ENCODE results near the gene RFTN1.

RFTN1 gene

GRCh38 chr3:16452261-16452660 lies 61.2 kb downstream of the RFTN1 start:
- DNase-seq (ENCODE audit: low read depth) = no peak
- H3K4me3 ChIP-seq (ENCODE audit: control insufficient read depth, low read depth, low read length) = no peak overlapping the region
- TF ChIP-seq, protein P1, sequence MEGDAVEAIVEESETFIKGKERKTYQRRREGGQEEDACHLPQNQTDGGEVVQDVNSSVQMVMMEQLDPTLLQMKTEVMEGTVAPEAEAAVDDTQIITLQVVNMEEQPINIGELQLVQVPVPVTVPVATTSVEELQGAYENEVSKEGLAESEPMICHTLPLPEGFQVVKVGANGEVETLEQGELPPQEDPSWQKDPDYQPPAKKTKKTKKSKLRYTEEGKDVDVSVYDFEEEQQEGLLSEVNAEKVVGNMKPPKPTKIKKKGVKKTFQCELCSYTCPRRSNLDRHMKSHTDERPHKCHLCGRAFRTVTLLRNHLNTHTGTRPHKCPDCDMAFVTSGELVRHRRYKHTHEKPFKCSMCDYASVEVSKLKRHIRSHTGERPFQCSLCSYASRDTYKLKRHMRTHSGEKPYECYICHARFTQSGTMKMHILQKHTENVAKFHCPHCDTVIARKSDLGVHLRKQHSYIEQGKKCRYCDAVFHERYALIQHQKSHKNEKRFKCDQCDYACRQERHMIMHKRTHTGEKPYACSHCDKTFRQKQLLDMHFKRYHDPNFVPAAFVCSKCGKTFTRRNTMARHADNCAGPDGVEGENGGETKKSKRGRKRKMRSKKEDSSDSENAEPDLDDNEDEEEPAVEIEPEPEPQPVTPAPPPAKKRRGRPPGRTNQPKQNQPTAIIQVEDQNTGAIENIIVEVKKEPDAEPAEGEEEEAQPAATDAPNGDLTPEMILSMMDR (IDR thresholded peaks at IDR 0.05; ENCODE audit: control insufficient read depth, insufficient read depth, low read depth, low read length, missing control alignments) = no peak

DNA sequence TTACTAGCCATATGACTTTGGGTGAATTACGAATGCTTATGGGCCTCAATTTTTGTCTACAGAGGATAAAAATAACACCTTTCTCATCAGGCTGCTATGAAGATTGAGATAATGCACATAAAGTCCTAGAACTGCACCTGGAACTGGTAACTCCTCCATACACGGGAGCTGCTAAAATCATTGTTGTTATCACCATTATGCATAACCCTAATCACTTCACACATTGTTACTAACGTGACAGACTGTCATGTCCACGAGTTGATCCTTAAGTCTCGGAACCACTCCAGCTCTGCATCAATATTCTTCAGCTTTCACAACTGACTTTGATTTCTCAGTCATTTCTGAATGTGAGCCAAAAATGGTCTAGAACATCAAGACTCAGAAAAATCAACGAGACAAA lies 64.1 kb downstream of the RFTN1 start:
- TF ChIP-seq, protein P1 (IDR thresholded peaks at IDR 0.05; ENCODE audit: control insufficient read depth, insufficient read depth, low read depth, low read length, missing control alignments) = no peak
- DNase-seq (ENCODE audit: low read depth) = no peak
- no peak overlapping the region for H3K4me3 ChIP-seq (ENCODE audit: control insufficient read depth, low read depth, low read length)

- TF ChIP-seq, protein P1 (IDR thresholded peaks at IDR 0.05; ENCODE audit: control insufficient read depth, insufficient read depth, low read depth, low read length, missing control alignments) = no peak
- peak; percentile 88 for DNase-seq (ENCODE audit: low read depth)
- no peak overlapping the region for H3K4me3 ChIP-seq (ENCODE audit: control insufficient read depth, low read depth, low read length)
Measured at GRCh38 chr3:16448639-16449070, 64.8 kb downstream of the RFTN1 start.

- H3K4me3 ChIP-seq (ENCODE audit: control insufficient read depth, low read depth, low read length) = no peak overlapping the region
- no peak for DNase-seq (ENCODE audit: low read depth)
- TF ChIP-seq, protein P1 (IDR thresholded peaks at IDR 0.05; ENCODE audit: control insufficient read depth, insufficient read depth, low read depth, low read length, missing control alignments) = no peak
Measured at GRCh38 chr3:16447135-16447534, 66.4 kb downstream of the RFTN1 start.

- DNase-seq (ENCODE audit: low read depth) = no peak
- H3K4me3 ChIP-seq (ENCODE audit: control insufficient read depth, low read depth, low read length) = no peak overlapping the region
- TF ChIP-seq, protein P1 (IDR thresholded peaks at IDR 0.05; ENCODE audit: control insufficient read depth, insufficient read depth, low read depth, low read length, missing control alignments) = no peak
Measured at GRCh38 chr3:16444344-16444743, 69.2 kb downstream of the RFTN1 start.

- TF ChIP-seq, protein P1 (IDR thresholded peaks at IDR 0.05; ENCODE audit: control insufficient read depth, insufficient read depth, low read depth, low read length, missing control alignments) = no peak
- no peak overlapping the region for H3K4me3 ChIP-seq (ENCODE audit: control insufficient read depth, low read depth, low read length)
Measured at GRCh38 chr3:16442730-16443129, 70.8 kb downstream of the RFTN1 start.

DNA sequence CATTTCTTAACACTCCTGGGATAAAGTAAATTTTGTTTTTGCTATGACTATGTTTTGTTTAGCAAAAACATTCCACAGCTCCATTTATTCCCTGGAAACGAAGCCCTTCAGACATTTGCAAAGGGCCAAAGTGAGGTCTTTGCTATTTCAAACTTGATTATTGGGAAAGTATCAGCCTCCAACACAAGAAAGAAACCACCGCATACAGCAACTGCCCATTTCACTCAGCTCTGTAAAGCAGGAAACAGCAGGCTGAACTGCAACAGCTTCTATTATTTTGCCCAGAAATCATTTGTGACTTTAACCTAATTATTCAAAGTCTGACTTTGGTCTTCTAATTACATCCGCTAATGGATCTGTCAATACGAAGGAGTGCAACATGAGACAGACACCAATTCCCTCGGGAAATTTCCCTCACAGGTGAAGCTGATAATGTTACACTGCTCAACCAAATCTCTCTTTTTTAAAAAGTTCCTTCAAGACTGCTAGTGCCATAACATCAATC lies 72.1 kb downstream of the RFTN1 start:
- peak; percentile 25 for DNase-seq (ENCODE audit: low read depth)
- H3K4me3 ChIP-seq (ENCODE audit: control insufficient read depth, low read depth, low read length) = no peak overlapping the region

More at GRCh38 chr3:16442730-16443129, 70.8 kb downstream of the RFTN1 start:
- no peak for DNase-seq (ENCODE audit: low read depth)

More for the DNA sequence above, 72.1 kb downstream of the RFTN1 start:
- TF ChIP-seq, protein P1 (IDR thresholded peaks at IDR 0.05; ENCODE audit: control insufficient read depth, insufficient read depth, low read depth, low read length, missing control alignments) = no peak

Measured in AG09309 (cell line).